GM20431 (cell line): ENCODE results near the gene DCTN1.

Source experiments
- in situ Hi-C: fragments of 300-500 bp; cut with MseI, MboI; formaldehyde crosslinking; loops from one replicate; pipeline ENCODE4 v1.15.0; 2020; ENCODE audit warnings: low sequenced_read_pairs; ENCODE audit not compliant: unreplicated experiment

The DCTN1 gene

DNA sequence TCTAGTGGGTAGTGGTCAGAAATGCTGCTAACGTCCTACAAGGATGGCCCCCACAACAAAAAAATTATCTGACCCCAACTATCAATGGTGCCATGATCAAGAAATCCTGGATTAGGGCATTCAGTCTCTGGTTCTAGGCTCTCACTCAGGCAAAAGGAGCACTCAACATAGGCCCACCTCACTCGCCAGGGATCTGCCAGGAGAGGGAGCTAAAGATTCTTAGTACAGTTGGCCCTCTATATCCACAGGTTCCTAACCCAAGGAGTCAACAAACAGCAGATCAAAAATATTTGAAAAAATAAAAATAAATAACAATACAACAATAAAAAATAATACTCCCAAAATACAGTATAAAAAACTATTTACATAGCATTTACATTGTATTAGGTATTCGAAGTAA lies 46.9 kb downstream of the DCTN1 start:
- in situ Hi-C loops: loop anchor here (10.0 kb wide), 1 partner anchor 88 kb away; no protein-coding TSS in a partner anchor

DNA sequence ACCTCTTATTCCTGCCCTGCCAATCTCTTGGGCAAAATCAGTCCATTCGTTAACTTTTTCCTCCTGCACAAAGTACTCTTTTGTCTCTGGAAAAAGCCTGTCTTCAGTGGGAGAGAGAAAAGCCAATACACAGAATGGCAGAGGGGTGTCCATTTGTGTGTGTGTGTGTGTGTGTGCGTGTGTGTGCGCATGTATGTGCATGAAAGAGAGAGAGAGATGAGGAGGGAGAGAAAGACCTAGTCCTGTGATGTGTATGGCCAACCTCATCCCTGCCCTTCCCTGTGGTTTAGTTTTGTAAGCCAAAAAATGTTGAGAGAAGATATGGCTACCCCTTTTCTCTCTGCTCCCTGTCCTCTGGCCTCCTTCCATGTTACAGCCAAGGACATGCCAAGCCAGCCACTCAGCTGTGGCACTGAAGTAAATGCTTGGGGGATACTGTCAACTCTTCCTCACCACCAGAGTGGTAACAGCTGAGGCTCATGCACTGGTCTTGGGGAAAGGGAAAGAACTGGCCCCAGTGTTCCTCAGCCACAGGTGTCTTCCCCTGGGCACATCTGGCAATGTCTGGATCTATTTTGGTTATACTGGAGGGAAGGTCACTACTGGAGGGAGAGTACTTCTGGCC lies 47.4 kb downstream of the DCTN1 start:
- in situ Hi-C loops: loop anchor here (10.0 kb wide), 1 partner anchor 88 kb away; no protein-coding TSS in a partner anchor

GRCh38 chr2:74328573-74328972 lies 51.5 kb downstream of the DCTN1 start:
- in situ Hi-C loops: no loop called here

DNA sequence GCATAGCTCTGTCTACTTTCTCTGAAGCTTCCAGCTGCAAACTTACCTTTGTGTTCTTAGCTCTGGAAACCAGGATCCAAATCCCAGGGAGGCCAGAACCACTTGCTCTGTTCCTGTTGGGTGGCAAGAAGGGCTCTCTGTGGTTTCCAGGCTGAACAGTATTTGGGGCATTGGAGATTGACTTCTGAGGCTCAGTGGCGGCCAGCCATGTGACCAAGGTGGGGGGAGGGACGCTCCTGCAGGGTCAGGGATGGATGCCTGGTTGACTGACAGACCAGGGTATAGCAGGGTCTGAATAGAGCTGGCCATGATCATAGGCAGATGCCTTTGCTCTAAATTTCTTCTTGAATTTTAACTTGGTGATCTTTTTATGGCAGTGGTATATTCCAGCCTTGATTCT lies 52.0 kb downstream of the DCTN1 start:
- in situ Hi-C loops: no loop called here

DNA sequence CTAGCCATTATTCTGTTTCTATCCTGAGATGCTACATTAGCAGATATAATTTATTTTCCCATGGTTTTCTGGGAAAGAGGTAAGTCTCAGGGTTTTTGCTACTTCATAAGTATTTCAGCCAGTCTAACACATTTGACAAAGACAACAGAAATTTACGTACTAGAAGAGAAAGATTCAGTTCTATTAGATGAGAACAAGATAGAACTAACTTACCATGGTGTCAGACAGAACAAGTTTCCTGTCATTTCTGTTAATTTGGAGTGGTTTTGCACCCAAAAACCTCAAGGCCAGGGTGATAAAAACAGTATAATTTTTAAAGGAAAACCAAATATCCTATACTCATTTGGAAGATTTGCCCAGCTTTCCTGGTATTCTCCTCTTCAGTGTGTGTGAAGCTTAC lies 52.5 kb downstream of the DCTN1 start:
- in situ Hi-C loops: no loop called here

DNA sequence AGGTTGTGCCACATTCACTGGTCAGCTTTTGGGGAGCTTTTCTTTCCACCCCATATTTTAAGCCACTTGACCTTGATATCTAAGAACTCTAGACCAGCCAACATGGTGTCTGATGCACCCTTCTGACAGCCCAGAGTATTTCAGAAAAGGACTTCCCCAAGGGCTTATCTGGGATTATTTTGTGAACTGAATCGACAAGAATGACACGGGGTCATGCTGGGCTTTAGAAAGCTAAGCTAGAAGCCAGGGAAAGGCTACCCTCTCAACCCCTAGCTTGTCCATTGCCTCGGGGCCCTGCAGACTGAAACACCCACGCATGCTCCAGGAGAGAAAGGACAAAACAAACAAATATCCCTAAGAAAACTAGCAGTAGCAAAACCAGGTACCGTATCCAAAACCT lies 52.9 kb downstream of the DCTN1 start:
- in situ Hi-C loops: no loop called here

DNA sequence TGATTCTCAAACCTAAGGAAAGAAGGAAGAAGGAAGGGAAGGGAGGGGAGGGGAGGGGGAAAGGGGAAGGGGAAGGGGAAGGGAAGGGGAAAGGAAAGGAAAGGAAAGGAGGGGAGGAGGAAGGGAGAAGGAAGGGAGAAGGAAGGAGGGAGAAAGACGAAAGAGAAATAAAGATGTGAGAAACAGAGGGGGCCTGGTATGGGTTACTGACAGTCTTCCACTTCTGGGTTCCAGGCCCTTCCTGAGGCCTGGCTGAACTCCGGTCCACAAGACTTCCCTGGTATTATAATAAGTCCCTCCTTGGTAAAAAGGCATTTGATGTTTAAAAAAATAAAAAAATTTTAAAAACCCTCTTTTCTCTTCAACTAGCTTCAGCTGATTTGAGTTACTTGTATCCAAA lies 54.3 kb downstream of the DCTN1 start:
- in situ Hi-C loops: no loop called here

- in situ Hi-C loops: no loop called here
Measured at GRCh38 chr2:74321737-74322136, 58.4 kb downstream of the DCTN1 start.

DNA sequence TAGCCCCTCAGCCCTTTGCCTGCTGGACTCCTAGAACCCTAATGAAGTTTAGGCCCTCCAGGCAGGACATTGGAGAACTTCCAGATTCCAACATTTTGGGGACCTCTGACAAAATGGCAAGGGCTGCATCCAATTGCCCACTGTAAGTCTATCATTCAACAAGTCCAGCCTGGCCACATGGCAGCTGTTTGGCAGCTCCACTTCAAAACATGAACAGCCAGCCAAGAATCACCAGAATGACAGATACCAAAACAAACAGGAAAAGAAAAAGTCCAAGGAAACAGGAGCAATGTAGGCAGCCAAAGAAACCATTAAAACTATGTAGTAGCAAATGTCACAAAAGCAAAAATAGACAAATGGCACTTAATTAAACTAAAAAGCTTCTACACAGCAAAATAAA lies 62.4 kb downstream of the DCTN1 start:
- in situ Hi-C loops: no loop called here

- in situ Hi-C loops: no loop called here
Measured at GRCh38 chr2:74316627-74317295, 63.4 kb downstream of the DCTN1 start.

DNA sequence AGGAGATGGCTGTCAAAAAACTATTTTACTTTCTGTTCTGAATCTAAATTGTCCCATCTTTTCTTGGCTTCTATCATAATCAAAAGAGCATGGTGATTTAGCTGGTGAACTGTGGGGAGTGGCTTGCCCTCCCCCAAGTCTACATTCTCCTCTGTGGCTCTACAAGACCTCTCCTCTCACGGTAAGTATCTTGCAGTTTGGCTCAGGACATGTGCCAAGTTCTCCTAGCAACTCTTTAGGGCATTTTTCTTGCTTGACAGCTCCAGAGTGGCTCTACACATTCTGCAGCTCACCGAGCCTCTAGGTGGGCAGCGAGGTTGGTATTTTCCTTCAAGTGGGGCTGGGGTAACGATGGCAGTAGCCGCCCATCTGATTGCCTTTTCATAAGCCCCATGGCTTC lies 66.0 kb downstream of the DCTN1 start:
- in situ Hi-C loops: no loop called here

GRCh38 chr2:74313497-74313896 lies 66.6 kb downstream of the DCTN1 start:
- in situ Hi-C loops: no loop called here

DNA sequence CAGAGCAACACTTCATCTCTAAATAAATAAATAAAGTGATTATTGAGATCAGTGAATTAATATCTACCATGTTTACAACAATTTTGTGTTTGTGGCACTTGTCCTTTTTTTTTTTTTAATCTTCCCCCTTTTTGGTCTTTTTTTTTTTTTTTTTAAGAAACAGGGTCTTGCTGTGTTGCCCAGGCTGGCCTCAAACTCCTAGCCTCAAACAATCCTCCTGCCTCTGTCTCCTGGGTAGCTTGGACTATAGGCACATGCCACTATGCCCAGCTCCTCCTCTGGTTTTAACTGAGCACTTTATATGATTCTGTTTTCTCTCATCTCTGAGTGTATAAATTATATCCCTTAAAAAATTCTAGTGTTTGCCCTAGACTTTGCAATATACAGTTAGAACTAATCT lies 67.2 kb downstream of the DCTN1 start:
- in situ Hi-C loops: no loop called here
